Liver (tissue), 9 donors: Measurements from ENCODE around the gene MAF. TPM values are rescaled to one million over a fixed set of nuclear protein-coding genes. Genes with fewer than 3 reads are reported as not detected.

Experiments
- DNase-seq: peaks from one replicate; pipeline ENCODE4 v3.0.0-alpha.2; 2017; ENCODE audit warnings: low spot score
- H3K27ac ChIP-seq, 2 donors: one replicate each; pipeline ENCODE4 v1.7.0; 2013; ENCODE audit warnings: inconsistent platforms in 2 of 2, low read length in 2 of 2, control low read depth in 1 of 2, low read depth in 1 of 2, mild to moderate bottlenecking in 1 of 2
- H3K27me3 ChIP-seq, 4 donors: one replicate each; pipeline versions ENCODE4 v1.6.1 to v1.7.0; 2013; ENCODE audit warnings: low read length in 3 of 4, inconsistent platforms in 1 of 4, mild to moderate bottlenecking in 1 of 4, moderate library complexity in 1 of 4; ENCODE audit not compliant: control insufficient read depth in 4 of 4, insufficient read depth in 4 of 4
- H3K36me3 ChIP-seq, 4 donors: one replicate each; pipeline versions ENCODE4 v1.6.1 to v1.7.0; 2013; ENCODE audit warnings: low read length in 3 of 4, mild to moderate bottlenecking in 3 of 4, low read depth in 1 of 4, moderate library complexity in 1 of 4; ENCODE audit not compliant: control insufficient read depth in 4 of 4, insufficient read depth in 3 of 4
- H3K4me1 ChIP-seq, 4 donors: one replicate each; pipeline versions ENCODE4 v1.6.1 to v1.7.0; 2013; ENCODE audit warnings: low read length in 3 of 4, mild to moderate bottlenecking in 3 of 4, moderate library complexity in 1 of 4; ENCODE audit not compliant: control insufficient read depth in 4 of 4, insufficient read depth in 4 of 4
- H3K4me3 ChIP-seq, 3 donors: one replicate each; pipeline versions ENCODE4 v1.6.1 to v1.7.0; 2013; ENCODE audit warnings: low read length in 3 of 3, control low read depth in 1 of 3, low read depth in 1 of 3, mild to moderate bottlenecking in 1 of 3
- H3K9ac ChIP-seq, 2 donors: one replicate each; pipeline ENCODE4 v1.7.0; 2013; ENCODE audit warnings: low read length in 2 of 2, mild to moderate bottlenecking in 2 of 2, moderate library complexity in 2 of 2, control low read depth in 1 of 2, low read depth in 1 of 2
- H3K9me3 ChIP-seq, 4 donors: one replicate each; pipeline versions ENCODE4 v1.6.1 to v1.7.0; 2013; ENCODE audit warnings: low read length in 3 of 4; ENCODE audit not compliant: control insufficient read depth in 4 of 4
- CTCF ChIP-seq: fragments of 150-350 bp; IDR thresholded peaks from 2 replicates; pipeline ENCODE4 v1.5.1; 2017; ENCODE audit warnings: improper control_type of control experiment, low read depth, low read length; ENCODE audit not compliant: missing input control
- EGR1 ChIP-seq, 2 donors: IDR thresholded peaks; 2 replicates each; pipeline ENCODE4 v1.6.1; 2016 to 2018; ENCODE audit warnings: antibody characterized with exemption in 2 of 2, low read depth in 2 of 2
- FOXA1 ChIP-seq: IDR thresholded peaks from 2 replicates; pipeline ENCODE4 v1.6.1; 2016; ENCODE audit warnings: antibody characterized with exemption
- FOXA2 ChIP-seq: IDR thresholded peaks from 2 replicates; pipeline ENCODE4 v1.6.1; 2016; ENCODE audit warnings: antibody characterized with exemption
- GABPA ChIP-seq, 2 donors: IDR thresholded peaks in 1 of 2; conservative IDR thresholded peaks in 1 of 2; 2 replicates each; pipeline ENCODE4 v1.6.1; 2016; ENCODE audit warnings: antibody characterized with exemption in 2 of 2, mild to moderate bottlenecking in 1 of 2, moderate library complexity in 1 of 2
- HNF4A ChIP-seq, 2 donors: conservative IDR thresholded peaks; 2 replicates each; pipeline ENCODE4 v1.6.1; 2016; ENCODE audit warnings: antibody characterized with exemption in 2 of 2, mild to moderate bottlenecking in 2 of 2
- HNF4G ChIP-seq: IDR thresholded peaks from 2 replicates; pipeline ENCODE4 v1.6.1; 2016; ENCODE audit warnings: antibody characterized with exemption
- JUND ChIP-seq, 2 donors: IDR thresholded peaks; 2 replicates each; pipeline ENCODE4 v1.6.1; 2016; ENCODE audit warnings: antibody characterized with exemption in 2 of 2
- NR2F2 ChIP-seq: IDR thresholded peaks from 2 replicates; pipeline ENCODE4 v1.6.1; 2016; ENCODE audit warnings: antibody characterized with exemption
- RAD21 ChIP-seq, 2 donors: IDR thresholded peaks; 2 replicates each; pipeline ENCODE4 v1.6.1; 2016; ENCODE audit warnings: antibody characterized with exemption in 2 of 2, mild to moderate bottlenecking in 2 of 2
- RXRA ChIP-seq, 2 donors: IDR thresholded peaks; 2 replicates each; pipeline ENCODE4 v1.6.1; 2017 to 2018; ENCODE audit warnings: antibody characterized with exemption in 2 of 2, mild to moderate bottlenecking in 1 of 2
- SP1 ChIP-seq: IDR thresholded peaks from 2 replicates; pipeline ENCODE4 v1.6.1; 2018; ENCODE audit warnings: antibody characterized with exemption, mild to moderate bottlenecking
- TAF1 ChIP-seq: conservative IDR thresholded peaks from 2 replicates; pipeline ENCODE4 v1.6.1; 2016; ENCODE audit warnings: antibody characterized with exemption, mild to moderate bottlenecking
- YY1 ChIP-seq: IDR thresholded peaks from 2 replicates; pipeline ENCODE4 v1.6.1; 2016; ENCODE audit warnings: antibody characterized with exemption, mild to moderate bottlenecking
- ZBTB33 ChIP-seq: IDR thresholded peaks from 2 replicates; pipeline ENCODE4 v1.6.1; 2016; ENCODE audit warnings: antibody characterized with exemption
- WGBS: extraction: QIAGEN DNeasy Blood & Tissue Kit; methylation state at CpG from one replicate; pipeline ENCODE4 v1.1.7; 2013; 5-methylcytosine and 5-hydroxymethylcytosine counted together
- polyA plus RNA-seq, 2 donors: library from polyadenylated mRNA; stranded (reverse) in 1 of 2; unstranded in 1 of 2; fragments of 200-250 nt in 1 of 2; fragments of >200 nt in 1 of 2; fragmentation: Nextera tagmentation in 1 of 2; extraction: Ambion mirVana in 1 of 2; gene quantifications; one replicate each; pipeline versions ENCODE4 v1.2.1 to v1.2.3, GENCODE V29; 2013 to 2015
- total RNA-seq, 2 donors: library from RNA; depleted of rRNA; stranded (reverse); fragments of >200 nt; gene quantifications; one replicate each; pipeline ENCODE4 v1.2.3, GENCODE V29; 2014
- TF ChIP-seq, protein P1 (sequence below): IDR thresholded peaks from 2 replicates; pipeline ENCODE4 v1.6.1; 2016; ENCODE audit warnings: antibody characterized with exemption
- TF ChIP-seq, protein P2 (sequence below): IDR thresholded peaks from 2 replicates; pipeline ENCODE4 v1.6.1; 2016; ENCODE audit warnings: antibody characterized with exemption, mild to moderate bottlenecking
- TF ChIP-seq, protein P3 (sequence below): IDR thresholded peaks from 2 replicates; pipeline ENCODE4 v1.6.1; 2016; ENCODE audit warnings: antibody characterized with exemption
- donor health status: healthy.
- donor health status: healthy.
- donor health status: healthy.
- donor health status: healthy.
- donor health status: healthy.

Gene MAF
- total and polyA plus RNA-seq, 4 donors, result 9.7 to 20.9 (median 16.7) TPM

- Histone ChIP-seq H3K4me3 (no peak overlapping the region), H3K4me1 (peaks cover 4 to 48% (median 36%) of the 10 kb centered on the region in 4 donors), H3K9me3 (no peaks in the 10 kb centered on the region), H3K9ac (no peak overlapping the region), H3K27me3 (no peaks in the 10 kb centered on the region), H3K36me3 (no peaks in the 10 kb centered on the region), H3K27ac (peak overlapping the region; percentile 60 to 85)
- WGBS, result 67% methylated on average over 4 of the region's 4 CpGs
- DNase-seq, result no peak
- no peak for TF ChIP-seq YY1
- TF ChIP-seq FOXA1, result no peak
- no peak for TF ChIP-seq HNF4G
- TF ChIP-seq RXRA (IDR thresholded peaks at IDR 0.05), result no peak
- TF ChIP-seq, protein P1, sequence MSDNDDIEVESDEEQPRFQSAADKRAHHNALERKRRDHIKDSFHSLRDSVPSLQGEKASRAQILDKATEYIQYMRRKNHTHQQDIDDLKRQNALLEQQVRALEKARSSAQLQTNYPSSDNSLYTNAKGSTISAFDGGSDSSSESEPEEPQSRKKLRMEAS, result no peak
- no peak for TF ChIP-seq JUND (IDR thresholded peaks at IDR 0.05)
- no peak for TF ChIP-seq ZBTB33
- no peak for TF ChIP-seq CTCF
- TF ChIP-seq TAF1, result no peak
- no peak for TF ChIP-seq NR2F2
- no peak for TF ChIP-seq GABPA (IDR thresholded peaks at IDR 0.05 in 1 of 2, conservative IDR thresholded peaks at IDR 0.05 in 1 of 2)
- TF ChIP-seq, protein P2, sequence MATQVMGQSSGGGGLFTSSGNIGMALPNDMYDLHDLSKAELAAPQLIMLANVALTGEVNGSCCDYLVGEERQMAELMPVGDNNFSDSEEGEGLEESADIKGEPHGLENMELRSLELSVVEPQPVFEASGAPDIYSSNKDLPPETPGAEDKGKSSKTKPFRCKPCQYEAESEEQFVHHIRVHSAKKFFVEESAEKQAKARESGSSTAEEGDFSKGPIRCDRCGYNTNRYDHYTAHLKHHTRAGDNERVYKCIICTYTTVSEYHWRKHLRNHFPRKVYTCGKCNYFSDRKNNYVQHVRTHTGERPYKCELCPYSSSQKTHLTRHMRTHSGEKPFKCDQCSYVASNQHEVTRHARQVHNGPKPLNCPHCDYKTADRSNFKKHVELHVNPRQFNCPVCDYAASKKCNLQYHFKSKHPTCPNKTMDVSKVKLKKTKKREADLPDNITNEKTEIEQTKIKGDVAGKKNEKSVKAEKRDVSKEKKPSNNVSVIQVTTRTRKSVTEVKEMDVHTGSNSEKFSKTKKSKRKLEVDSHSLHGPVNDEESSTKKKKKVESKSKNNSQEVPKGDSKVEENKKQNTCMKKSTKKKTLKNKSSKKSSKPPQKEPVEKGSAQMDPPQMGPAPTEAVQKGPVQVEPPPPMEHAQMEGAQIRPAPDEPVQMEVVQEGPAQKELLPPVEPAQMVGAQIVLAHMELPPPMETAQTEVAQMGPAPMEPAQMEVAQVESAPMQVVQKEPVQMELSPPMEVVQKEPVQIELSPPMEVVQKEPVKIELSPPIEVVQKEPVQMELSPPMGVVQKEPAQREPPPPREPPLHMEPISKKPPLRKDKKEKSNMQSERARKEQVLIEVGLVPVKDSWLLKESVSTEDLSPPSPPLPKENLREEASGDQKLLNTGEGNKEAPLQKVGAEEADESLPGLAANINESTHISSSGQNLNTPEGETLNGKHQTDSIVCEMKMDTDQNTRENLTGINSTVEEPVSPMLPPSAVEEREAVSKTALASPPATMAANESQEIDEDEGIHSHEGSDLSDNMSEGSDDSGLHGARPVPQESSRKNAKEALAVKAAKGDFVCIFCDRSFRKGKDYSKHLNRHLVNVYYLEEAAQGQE, result no peak
- no peak for TF ChIP-seq HNF4A (conservative IDR thresholded peaks at IDR 0.05)
- no peak for TF ChIP-seq EGR1 (IDR thresholded peaks at IDR 0.05; ENCODE audit: low read depth in 2 of 2)
- TF ChIP-seq FOXA2, result no peak
- TF ChIP-seq SP1, result no peak
- TF ChIP-seq RAD21 (IDR thresholded peaks at IDR 0.05), result no peak
- TF ChIP-seq, protein P3, sequence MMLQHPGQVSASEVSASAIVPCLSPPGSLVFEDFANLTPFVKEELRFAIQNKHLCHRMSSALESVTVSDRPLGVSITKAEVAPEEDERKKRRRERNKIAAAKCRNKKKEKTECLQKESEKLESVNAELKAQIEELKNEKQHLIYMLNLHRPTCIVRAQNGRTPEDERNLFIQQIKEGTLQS, result no peak
Measured at GRCh38 chr16:79563921-79564320, 36.6 kb downstream of the MAF start.
